ENCODE results near the gene HHAT. TPM values are rescaled to one million over a fixed set of nuclear protein-coding genes. Genes with fewer than 3 reads are reported as not detected.
A peak's percentile ranks its signal among the peaks of the same experiment; 100 is the strongest.
"Not testable (repeated sequence)": the region's sequence is repeated elsewhere in the genome, so short reads cannot be mapped to it uniquely, and the experiment has no call there.

Gene HHAT
- total RNA-seq, 3 donors from 2014 or later = 3.8 to 31.6 (median 15.1) TPM

DNA sequence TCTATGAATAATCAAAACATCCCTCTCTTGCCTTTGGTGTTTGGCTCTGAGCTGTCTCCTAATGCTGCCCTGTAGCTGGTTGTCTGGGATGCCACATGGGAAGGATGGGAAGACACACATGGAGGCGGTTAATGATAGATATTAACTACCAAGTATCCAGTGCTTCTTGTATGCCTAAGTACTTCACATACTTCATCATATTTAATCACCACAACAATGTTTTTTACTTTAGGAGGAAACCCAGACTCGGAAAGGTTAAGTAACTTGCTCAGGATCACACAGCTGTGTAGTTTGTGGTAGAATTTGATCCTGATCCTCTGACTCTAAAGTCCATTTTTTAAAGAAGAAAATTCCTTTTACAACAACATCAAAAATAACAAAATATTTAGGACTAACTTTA is 88.0 kb downstream of the HHAT start:
- TF ChIP-seq POLR2A (IDR thresholded peaks at IDR 0.05) (no peak), POLR2AphosphoS5 (IDR thresholded peaks at IDR 0.05) (no peak)
- TF ChIP-seq, protein P1, sequence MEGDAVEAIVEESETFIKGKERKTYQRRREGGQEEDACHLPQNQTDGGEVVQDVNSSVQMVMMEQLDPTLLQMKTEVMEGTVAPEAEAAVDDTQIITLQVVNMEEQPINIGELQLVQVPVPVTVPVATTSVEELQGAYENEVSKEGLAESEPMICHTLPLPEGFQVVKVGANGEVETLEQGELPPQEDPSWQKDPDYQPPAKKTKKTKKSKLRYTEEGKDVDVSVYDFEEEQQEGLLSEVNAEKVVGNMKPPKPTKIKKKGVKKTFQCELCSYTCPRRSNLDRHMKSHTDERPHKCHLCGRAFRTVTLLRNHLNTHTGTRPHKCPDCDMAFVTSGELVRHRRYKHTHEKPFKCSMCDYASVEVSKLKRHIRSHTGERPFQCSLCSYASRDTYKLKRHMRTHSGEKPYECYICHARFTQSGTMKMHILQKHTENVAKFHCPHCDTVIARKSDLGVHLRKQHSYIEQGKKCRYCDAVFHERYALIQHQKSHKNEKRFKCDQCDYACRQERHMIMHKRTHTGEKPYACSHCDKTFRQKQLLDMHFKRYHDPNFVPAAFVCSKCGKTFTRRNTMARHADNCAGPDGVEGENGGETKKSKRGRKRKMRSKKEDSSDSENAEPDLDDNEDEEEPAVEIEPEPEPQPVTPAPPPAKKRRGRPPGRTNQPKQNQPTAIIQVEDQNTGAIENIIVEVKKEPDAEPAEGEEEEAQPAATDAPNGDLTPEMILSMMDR (IDR thresholded peaks at IDR 0.05) = no peak
- no peaks in the 10 kb centered on the region for H3K27me3 ChIP-seq
- no peaks in the 10 kb centered on the region for H3K9me3 ChIP-seq
- no peaks in the 10 kb centered on the region for H3K4me1 ChIP-seq
- no peak overlapping the region for H3K27ac ChIP-seq
- no peak overlapping the region for H3K4me3 ChIP-seq
- H3K36me3 ChIP-seq = no peaks in the 10 kb centered on the region
- no peak for DNase-seq (ENCODE audit: low spot score in 2 of 2)
- intact Hi-C loops (cut with DNase I; ENCODE audit: low total_unique reads) = no loop called here

DNA sequence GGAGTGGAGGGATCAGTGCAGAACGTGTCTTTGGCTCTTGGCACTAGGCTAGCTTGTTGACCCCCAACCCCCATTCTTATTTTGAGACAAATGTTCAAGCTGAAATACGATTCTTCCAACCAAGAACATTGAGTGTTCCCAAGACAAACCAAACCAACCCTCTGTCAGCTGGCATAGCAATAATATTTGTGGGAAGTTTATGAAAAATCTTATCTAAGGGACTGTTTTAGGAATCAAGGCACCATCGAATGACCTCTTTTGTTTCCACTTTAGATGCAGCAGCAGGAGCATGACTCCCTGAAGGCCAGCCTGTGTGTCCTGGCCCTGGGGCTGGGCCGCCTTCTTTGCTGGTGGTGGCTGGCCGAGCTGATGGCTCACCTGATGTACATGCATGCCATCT is 89.2 kb downstream of the HHAT start:
- intact Hi-C loops (cut with DNase I; ENCODE audit: low total_unique reads) = no loop called here
- H3K27me3 ChIP-seq = no peaks in the 10 kb centered on the region
- no peaks in the 10 kb centered on the region for H3K36me3 ChIP-seq
- no peak for TF ChIP-seq POLR2A (IDR thresholded peaks at IDR 0.05)
- no peak for TF ChIP-seq POLR2AphosphoS5 (IDR thresholded peaks at IDR 0.05)
- TF ChIP-seq, protein P1 (IDR thresholded peaks at IDR 0.05) = no peak
- no peaks in the 10 kb centered on the region for H3K9me3 ChIP-seq
- DNase-seq (ENCODE audit: low spot score in 2 of 2) = no peak
- no peak overlapping the region for H3K4me3 ChIP-seq
- no peaks in the 10 kb centered on the region for H3K4me1 ChIP-seq
- H3K27ac ChIP-seq = no peak overlapping the region

DNA sequence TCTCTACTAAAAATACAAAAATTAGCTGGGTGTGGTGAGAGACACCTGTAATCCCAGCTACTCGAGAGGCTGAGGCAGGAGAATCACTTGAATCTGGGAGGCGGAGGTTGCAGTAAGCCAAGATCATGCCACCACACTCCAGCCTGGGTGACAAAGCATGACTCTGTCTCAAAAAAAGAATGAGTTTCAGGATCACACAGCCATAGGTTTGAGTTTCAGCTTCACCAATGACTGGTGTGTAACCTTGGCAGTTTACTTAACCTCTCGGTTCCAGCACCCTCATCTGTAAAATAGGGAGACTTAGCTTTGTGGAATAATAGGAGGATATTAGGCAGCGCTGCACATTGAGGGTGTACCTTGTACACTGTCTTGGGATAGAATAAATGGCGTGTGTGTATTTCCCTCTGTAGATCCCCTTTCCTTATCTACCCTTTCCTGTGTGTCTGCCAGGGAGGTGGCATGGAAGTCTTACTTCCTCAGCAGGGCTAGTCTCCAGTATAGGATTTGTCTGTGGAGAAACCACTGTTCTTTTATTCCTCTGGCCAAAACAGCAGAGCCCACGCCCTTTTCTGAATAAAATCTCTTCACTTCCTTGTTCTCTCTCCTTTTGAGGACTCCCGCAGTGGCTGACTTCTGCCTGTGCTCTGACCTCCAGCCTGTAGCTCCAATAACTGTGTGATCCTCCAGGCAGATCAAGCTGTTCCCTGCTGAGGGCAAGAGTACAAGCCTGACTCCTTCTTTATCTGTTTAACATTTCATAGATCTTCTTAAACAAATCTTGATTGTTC is 90.4 kb downstream of the HHAT start:
- Histone ChIP-seq H3K4me1 (no peaks in the 10 kb centered on the region), H3K9me3 (no peaks in the 10 kb centered on the region), H3K27me3 (no peaks in the 10 kb centered on the region), H3K4me3 (no peak overlapping the region), H3K36me3 (no peaks in the 10 kb centered on the region), H3K27ac (peak overlapping the region; percentile 29 to 52)
- DNase-seq (ENCODE audit: low spot score in 2 of 2) = no peak
- TF ChIP-seq POLR2A (IDR thresholded peaks at IDR 0.05) = no peak
- TF ChIP-seq POLR2AphosphoS5 (IDR thresholded peaks at IDR 0.05) = no peak
- TF ChIP-seq, protein P1 (IDR thresholded peaks at IDR 0.05) = no peak
- intact Hi-C loops (cut with DNase I; ENCODE audit: low total_unique reads) = no loop called here

DNA sequence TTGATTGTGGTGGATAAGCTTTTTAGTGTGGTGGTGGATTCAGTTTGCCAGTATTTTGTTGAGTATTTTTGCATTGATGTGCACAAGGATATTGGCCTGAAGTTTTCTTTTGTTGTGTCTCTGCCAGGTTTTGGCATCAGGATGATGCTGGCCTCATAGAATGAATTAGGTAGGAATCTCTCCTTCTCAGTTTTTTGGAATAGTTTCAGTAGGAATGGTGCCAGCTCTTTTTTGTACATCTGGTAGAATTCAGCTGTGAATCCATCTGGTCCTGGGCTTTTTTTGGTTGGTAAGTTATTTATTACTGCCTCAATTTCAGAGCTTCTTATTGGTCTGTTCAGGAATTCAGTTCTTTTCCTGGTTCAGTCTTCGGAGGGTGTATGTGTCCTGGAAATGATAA is 98.0 kb downstream of the HHAT start:
- H3K4me1 ChIP-seq; H3K27me3 ChIP-seq; intact Hi-C loops (cut with DNase I; ENCODE audit: low total_unique reads): not testable (repeated sequence)

GRCh38 chr1:210428696-210429095 is 100.0 kb downstream of the HHAT start:
- Histone ChIP-seq H3K4me3 (no peak overlapping the region), H3K4me1 (no peaks in the 10 kb centered on the region), H3K27ac (no peak overlapping the region), H3K36me3 (no peaks in the 10 kb centered on the region), H3K9me3 (peaks cover 0 to 4% of the 10 kb centered on the region in 2 donors), H3K27me3 (no peaks in the 10 kb centered on the region)
- TF ChIP-seq POLR2A (IDR thresholded peaks at IDR 0.05) (no peak), POLR2AphosphoS5 (IDR thresholded peaks at IDR 0.05) (no peak)
- TF ChIP-seq, protein P1 (IDR thresholded peaks at IDR 0.05) = no peak
- DNase-seq (ENCODE audit: low spot score in 2 of 2) = no peak
- intact Hi-C loops (cut with DNase I; ENCODE audit: low total_unique reads) = no loop called here

More for the DNA sequence above, 98.0 kb downstream of the HHAT start:
- H3K4me3 ChIP-seq; H3K27ac ChIP-seq; DNase-seq (ENCODE audit: low spot score in 2 of 2); H3K9me3 ChIP-seq; H3K36me3 ChIP-seq: not testable (repeated sequence)

Data from breast epithelium (tissue), 4 donors.